HuH-7 (cell line): ENCODE results near the gene SOCS2.
A peak's percentile ranks its signal among the peaks of the same experiment; 100 is the strongest.
"Not testable (repeated sequence)": the region's sequence is repeated elsewhere in the genome, so short reads cannot be mapped to it uniquely, and the experiment has no call there.

ENCODE experiments used
- DNase-seq: peaks from one replicate; pipeline ENCODE4 v3.0.0; 2011; ENCODE audit warnings: low spot score

Gene SOCS2, protein sequence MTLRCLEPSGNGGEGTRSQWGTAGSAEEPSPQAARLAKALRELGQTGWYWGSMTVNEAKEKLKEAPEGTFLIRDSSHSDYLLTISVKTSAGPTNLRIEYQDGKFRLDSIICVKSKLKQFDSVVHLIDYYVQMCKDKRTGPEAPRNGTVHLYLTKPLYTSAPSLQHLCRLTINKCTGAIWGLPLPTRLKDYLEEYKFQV

DNA sequence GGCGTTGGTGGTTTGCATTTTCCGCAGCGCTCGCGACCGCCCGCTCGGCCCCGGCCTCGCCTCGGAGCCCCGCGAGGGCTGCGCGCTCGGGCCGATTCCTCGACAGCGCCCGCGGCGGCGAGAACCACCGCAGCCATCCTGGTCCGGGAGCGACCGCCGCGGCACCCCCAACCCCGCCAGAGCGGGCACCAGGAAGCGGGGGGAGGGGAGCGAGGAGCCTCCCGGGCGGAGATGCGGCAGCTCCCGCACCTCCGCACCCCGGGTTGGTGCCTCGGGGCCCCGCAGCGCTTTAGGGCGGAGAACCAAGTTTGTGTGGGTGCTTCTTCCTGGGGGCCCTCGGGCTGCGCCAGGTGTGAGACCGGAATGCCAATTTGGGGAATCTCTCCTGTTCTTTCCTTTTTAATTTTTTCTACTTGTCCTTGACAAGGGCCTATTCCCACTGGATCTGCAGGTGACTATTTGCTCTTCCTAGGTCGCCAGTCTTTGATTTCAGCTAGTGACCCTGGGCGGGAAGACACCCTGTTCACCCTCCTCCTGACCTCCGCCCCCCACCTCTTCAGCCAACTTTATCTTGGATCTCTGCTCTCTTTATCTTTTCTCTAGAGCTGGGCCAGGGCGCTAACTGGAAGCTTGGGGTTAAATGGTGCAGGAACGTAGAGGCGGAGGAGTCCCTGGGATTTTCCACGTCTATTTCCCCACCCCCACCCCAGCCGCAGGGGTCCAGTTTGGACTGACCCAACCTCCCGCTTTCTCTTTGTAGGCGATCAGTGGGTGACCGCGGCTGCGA lies at the start of gene SOCS2:
TSS of gene SOCS2 (plus strand) at position 751 of the 787 bp plus-strand sequence. CDS start 223 bp downstream, outside the sequence.
- DNase-seq, result peak; percentile 30

GRCh38 chr12:93524386-93525133 lies 47.9 kb upstream of the SOCS2 start:
- no peak for DNase-seq

DNA sequence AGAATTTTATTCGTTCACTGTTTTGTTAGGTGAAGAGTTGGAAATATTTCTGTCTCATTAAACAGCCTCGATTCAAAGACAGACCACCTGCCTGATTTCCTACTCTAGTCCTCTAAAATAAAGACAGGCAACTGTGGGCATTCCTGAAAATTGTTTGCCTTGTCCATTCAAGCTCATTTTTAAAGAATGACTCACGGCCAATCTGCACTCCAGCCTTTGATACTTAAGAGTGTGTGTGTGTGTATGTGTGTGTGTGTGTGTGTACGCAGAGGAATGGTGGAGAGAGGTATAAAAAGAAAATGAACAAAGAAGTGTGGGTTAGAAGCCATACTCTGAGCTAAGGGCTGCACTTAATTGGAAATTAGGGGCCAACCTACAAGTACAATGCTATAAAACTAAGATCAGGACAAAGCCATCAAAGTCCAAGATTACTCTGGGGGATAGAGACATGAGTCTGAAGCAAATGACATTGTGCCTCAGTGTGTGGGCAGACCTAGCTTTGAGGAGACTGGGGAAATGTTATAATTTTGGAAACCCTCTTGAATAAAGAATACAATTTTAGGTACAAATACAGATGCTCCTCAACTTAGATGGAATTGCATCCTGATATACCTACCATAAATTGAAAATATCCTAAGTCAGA lies 45.6 kb upstream of the SOCS2 start:
- DNase-seq, result no peak

DNA sequence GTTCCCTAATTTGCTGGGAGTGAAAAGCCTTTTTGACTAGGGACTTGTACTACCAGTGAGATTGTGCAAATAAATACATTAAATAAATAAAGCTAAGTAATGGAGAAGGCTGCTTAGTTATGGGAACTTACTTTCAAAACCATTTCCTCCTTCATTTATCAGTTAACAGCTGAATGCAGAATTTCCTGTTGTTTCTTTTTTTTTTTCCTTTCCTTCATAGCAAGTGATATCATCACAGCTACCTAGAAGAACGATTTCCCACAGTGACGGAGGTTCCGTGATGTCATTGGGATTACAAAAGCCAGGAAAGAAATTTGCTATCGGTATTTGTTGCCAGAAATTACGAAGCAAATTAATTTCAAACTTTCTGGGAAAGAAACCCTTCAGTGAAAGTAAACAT lies 42.1 kb upstream of the SOCS2 start:
- no peak for DNase-seq

GRCh38 chr12:93533310-93533709 lies 39.2 kb upstream of the SOCS2 start:
- DNase-seq, result no peak

- DNase-seq, result no peak
These were observed 36.2 kb upstream of the SOCS2 start for GRCh38 chr12:93536111-93536765.

DNA sequence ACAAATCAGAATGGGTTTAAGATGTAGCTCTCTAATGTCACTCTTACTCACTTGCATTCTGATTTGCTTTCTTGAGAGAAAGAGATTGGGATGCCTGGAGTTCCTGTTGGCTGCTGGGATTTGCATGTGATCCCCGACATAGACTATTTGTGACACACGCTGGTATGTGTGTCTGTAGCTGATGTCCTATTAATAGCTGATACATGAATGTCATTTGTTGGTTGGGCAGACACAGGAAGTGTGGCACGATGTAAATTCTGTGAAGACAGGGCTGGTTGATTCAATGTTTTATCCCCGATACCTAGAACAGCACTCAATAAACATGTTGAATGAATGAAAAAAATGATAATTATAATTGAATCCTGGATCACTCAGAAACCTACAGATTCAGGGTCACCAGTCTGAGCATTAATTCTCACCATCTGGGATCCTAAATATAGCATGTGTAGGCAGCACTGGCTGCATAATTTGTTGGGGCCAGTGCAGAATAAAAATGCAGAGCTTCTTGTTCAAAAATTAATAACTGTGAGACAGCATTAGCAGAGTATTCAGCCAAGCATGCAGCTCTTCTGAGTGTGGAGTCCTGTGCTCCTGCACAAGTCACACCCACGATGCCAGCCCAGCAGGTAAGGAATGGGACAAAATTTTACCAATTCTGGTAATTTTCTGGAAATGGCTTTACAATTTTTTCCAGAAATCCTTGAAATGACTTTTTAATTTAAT lies 35.5 kb upstream of the SOCS2 start:
- no peak for DNase-seq

DNA sequence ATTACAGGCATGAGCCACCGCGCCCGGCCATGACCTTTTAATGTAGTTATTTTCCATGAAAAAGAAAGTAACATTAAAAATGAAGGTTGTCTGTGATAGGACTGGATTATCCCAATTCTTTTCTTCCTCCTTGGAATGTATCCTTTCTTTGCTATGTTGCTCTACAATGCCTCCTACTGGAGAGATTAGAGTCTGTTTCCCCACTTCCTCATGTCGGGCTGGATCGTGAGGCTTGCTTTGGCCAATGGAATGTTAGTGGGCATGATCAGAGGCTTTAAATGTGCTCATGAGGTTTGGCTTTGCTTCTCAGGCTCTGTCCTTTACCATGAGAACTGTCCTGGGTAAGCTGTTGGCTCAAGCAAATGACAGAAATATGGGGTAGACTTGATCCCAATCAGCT lies 34.7 kb upstream of the SOCS2 start:
- DNase-seq, result no peak

DNA sequence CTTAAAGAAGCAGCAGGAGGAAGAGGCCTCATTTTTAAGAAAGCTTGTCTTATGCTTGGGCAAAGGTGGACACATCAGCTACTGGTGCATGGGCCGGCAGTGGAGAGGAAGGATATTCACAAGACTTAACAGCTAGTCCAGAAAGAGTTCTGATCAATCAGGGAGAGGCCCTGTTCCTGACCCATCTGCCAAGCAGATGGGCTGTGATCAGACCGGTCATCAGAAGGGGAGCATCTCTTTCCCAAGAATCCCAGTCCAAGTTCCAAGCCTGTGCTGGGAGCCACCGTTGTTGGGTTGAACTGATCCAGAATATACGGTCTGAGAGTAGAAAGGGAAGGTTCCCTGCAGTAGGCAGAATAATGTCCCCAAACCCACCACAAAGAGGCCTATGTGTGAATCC lies 32.7 kb upstream of the SOCS2 start:
- no peak for DNase-seq

DNA sequence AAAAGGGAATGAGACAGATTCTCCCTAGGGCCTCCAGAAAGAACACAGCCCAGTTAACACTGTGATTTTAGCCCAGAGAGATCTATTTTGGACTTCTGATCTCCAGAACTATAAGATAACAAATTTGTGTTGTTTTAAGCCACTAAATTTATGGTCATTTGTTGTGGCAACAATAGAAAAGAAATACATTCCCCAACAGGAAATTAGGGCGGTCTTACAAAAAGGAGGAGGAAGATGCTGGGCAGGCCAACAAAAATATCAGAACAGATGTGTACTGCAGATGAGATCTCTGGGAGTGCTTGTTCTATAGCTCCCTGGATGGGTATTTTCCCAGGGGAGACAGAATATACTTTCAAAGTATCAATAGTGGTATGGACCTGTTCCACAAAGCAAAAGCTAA lies 32.0 kb upstream of the SOCS2 start:
- DNase-seq, result no peak

GRCh38 chr12:93541578-93542225 lies 30.8 kb upstream of the SOCS2 start:
- DNase-seq, result no peak

DNA sequence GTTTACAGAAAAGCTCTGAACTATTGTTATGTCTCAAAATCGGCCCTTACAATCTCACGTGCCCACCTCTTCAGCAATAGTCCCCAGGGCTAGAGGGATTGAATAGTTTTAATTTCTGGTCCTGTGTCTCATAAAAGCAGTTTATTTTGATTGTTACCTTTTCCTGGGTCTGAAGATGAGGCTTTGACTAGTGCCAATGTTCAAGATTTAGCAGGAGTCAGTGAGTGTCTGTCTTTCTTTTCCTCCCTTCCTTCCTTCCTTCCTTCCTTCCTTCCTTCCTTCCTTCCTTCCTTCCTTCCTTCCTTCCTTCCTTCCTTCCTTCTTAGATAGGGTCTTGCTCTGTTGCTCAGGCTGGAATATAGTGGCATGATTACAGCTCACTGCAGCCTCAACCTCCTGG lies 24.7 kb upstream of the SOCS2 start:
- no peak for DNase-seq

DNA sequence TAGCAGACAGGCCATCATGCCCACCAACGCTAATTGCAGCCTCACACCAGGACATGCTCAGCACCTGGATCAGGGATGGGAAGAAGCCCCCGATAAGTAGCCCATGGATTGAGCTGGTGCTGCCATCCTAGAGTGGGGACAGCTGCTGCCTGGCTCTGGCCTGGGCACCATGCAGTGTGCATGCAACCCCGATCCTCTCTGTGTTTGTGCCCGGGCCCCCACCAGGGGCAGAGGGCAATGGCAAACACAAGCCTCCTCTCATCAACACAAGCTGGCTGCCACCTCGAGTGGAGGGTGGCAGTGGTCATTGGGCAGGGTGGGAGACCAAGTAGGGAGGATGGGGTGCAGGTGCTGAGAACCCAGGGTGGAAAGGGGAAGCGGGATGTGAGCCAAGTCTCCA lies 23.3 kb upstream of the SOCS2 start:
- no peak for DNase-seq

DNA sequence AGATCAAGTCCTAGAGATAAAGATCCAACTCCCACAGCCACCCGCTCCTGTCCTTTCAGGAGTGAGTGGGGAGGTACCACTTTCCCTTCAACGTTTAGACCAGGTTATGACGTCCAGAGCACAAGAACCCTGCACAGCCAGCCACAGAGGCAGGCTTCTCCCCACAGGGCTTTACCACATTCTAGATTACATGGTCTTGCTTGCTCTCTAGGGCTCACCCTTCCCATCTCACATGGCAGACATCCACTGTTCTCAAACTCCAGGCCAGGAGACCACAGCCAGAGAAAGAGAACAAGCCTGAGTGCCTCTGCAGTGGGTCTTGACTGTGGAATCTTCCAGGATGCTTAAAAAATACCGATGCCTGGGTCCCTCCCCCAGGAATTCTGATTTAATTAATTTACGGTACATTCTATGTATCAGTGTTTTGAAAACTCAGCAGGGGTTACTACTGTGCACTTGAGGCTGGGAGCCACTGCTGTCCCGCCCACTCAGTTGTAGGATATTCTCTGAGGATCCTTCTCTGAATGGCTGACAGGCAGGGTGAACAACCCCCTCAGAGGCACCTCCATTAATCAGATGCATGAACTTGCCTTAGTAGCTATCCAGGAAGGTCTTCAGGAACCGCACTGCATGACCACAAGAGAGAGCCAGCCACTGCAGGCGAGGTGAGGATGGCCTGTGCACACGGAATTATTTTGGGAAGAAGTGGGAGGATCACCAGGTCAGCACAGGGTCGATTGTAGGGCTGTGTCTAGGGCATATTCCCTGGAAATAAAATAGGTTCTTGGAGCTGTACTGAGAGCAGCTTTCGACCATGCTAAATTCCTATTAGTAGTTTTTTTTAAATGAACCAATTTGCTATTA lies 21.5 kb upstream of the SOCS2 start:
- no peak for DNase-seq

DNA sequence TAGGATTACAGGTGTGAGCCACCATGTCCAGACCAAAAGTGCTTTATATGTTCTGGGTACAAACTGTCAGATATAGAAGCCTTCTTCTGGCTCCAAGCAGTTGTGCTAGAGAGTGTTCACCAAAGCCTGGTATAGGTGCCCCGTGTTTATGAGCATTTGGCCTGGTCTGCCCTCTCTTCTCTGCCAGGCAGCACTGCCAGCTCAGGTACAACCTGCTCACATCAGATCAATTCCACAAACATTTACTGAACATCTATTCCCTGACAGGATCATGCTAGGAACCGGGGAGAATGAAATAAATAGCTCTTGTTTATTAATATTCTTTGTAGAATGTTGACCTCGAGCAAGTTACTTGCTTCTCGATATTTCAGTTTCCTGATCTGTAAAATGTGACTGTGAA lies 20.0 kb upstream of the SOCS2 start:
- no peak for DNase-seq

DNA sequence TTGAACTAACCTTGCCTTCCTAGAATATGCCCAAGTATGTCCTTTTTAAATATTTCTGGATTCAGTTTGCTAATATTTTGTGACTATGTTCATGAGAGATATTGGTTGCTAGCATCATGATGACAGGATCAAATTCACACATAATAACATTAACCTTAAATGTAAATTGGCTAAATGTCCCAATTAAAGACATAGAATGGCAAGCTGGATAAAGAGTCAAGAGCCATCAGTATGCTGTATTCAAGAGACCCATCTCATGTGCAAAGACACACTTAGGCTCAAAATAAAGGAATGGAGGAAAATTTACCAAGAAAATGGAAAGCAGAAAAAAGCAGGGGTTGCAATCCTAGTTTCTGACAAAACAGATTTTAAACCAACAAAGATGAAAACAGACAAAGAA lies 14.6 kb upstream of the SOCS2 start:
- not testable (repeated sequence) for DNase-seq

GRCh38 chr12:93558685-93559084 lies 13.8 kb upstream of the SOCS2 start:
- DNase-seq, result not testable (repeated sequence)

DNA sequence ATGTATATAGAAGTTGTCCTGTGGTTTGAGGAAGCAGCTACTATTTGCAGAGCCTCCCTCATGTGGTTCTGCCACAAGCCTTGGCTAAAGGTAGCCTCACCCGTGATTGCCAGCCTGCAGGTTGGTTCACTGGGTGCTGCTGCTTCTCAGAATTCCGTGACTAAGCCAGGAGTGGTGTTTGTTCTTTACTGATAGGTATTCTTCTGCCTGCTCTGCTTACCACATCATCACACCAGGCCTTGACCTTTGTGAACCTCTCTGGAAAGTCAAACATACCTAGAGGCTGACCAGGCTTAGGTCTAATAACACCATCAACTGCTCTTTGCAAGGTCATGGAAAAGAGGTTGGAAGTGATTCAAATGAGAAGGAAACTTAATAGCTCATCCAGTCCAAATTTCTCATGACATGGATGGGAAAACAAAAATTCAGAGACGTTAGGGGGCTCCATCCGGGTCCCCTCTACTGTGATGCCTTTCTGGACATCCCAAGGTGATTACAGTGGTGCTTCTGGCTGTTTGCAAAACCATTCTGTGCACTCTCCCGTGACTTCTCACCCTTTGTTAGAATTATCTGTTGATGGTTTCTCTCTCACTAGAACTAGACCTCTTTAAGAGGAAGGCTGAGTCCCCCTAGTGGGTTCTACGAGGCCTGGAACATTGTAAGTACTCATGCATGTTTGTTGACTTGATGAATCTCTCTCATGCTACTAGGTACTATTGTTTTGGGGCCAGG lies 8.5 kb upstream of the SOCS2 start:
- DNase-seq, result peak; percentile 75

- DNase-seq, result no peak
These were observed 6.7 kb upstream of the SOCS2 start for GRCh38 chr12:93565760-93566159.
